ENCODE measurements around the gene CCP110. TPM values are rescaled to one million over a fixed set of nuclear protein-coding genes. Genes with fewer than 3 reads are reported as not detected.

Gene CCP110
- total and polyA plus RNA-seq, 2 experiments from 2014 or later = 10.7 to 20.9 TPM

- H3K4me1 ChIP-seq (ENCODE audit: insufficient read depth) = no peaks in the 10 kb centered on the region
- no peak for TF ChIP-seq NANOG (IDR thresholded peaks at IDR 0.05; ENCODE audit: borderline replicate concordance)
- TF ChIP-seq REST (IDR thresholded peaks at IDR 0.05; ENCODE audit: unreplicated experiment) = no peak
- no peak for TF ChIP-seq STAT1 (IDR thresholded peaks at IDR 0.05; ENCODE audit: unreplicated experiment)
- no peak overlapping the region for H2AFZ ChIP-seq
- H3K9me3 Mint-ChIP-seq = no peaks in the 10 kb centered on the region
- no peak overlapping the region for H3K27ac Mint-ChIP-seq
- no peak overlapping the region for H3K4me3 ChIP-seq
- no peak overlapping the region for H3K4me3 Mint-ChIP-seq
- no peak overlapping the region for H3K27ac ChIP-seq (ENCODE audit: low read depth)
- H3K27me3 ChIP-seq (ENCODE audit: insufficient read depth) = no peaks in the 10 kb centered on the region
- H4K20me1 ChIP-seq (replicated peaks; ENCODE audit: insufficient read depth) = 0 out of 2 replicates have a peak, but pooled peaks cover 2% of the 10 kb centered on the region
- H3K9me2 ChIP-seq (ENCODE audit: insufficient read depth) = no peaks in the 10 kb centered on the region
- H3K4me1 Mint-ChIP-seq = peaks cover 2% of the 10 kb centered on the region; the same call in 1 of the 3 replicates
- H3K27me3 Mint-ChIP-seq (ENCODE audit: insufficient read depth, low read depth, poor library complexity) = peaks cover 2% of the 10 kb centered on the region
- H3K4me2 ChIP-seq = no peak overlapping the region
- H3K36me3 ChIP-seq (ENCODE audit: insufficient read depth) = peaks cover 5% of the 10 kb centered on the region; the same call in 1 of the 2 replicates
- DNase-seq (ENCODE audit: low spot score) (no peak), ATAC-seq (no peak)
- H3K36me3 Mint-ChIP-seq (ENCODE audit: low read depth) = peaks cover 31% of the 10 kb centered on the region
- H3F3A ChIP-seq (replicated peaks; ENCODE audit: low read depth) = no peaks in the 10 kb centered on the region
- H3K79me2 ChIP-seq (replicated peaks; ENCODE audit: insufficient read depth) = no peaks in the 10 kb centered on the region; the same call in 1 of the 2 replicates
These were observed 65.4 kb downstream of the CCP110 start for GRCh38 chr16:19589106-19589505.

- ATAC-seq = no peak
These were observed 66.1 kb downstream of the CCP110 start for GRCh38 chr16:19589771-19590302.

More at GRCh38 chr16:19589771-19590302, 66.1 kb downstream of the CCP110 start:
- Histone ChIP-seq H2AFZ (no peak overlapping the region), H3K79me2 (replicated peaks; ENCODE audit: insufficient read depth) (no peaks in the 10 kb centered on the region; the same call in 1 of the 2 replicates), H3K27me3 (ENCODE audit: insufficient read depth) (no peaks in the 10 kb centered on the region), H3F3A (replicated peaks; ENCODE audit: low read depth) (no peaks in the 10 kb centered on the region), H3K9me2 (ENCODE audit: insufficient read depth) (no peaks in the 10 kb centered on the region), H3K27ac (ENCODE audit: low read depth) (no peak overlapping the region), H3K4me2 (no peak overlapping the region), H3K36me3 (ENCODE audit: insufficient read depth) (peaks cover 4% of the 10 kb centered on the region; the same call in 1 of the 2 replicates), H3K4me1 (ENCODE audit: insufficient read depth) (no peaks in the 10 kb centered on the region), H3K4me3 (no peak overlapping the region), H4K20me1 (replicated peaks; ENCODE audit: insufficient read depth) (0 out of 2 replicates have a peak, but pooled peaks cover 2% of the 10 kb centered on the region)
- Mint-ChIP-seq H3K27ac (no peak overlapping the region), H3K9me3 (no peaks in the 10 kb centered on the region), H3K4me1 (peaks cover 6% of the 10 kb centered on the region), H3K27me3 (ENCODE audit: insufficient read depth, low read depth, poor library complexity) (peaks cover 6% of the 10 kb centered on the region), H3K36me3 (ENCODE audit: low read depth) (peaks cover 33% of the 10 kb centered on the region), H3K4me3 (no peak overlapping the region)
- no peak for TF ChIP-seq EZH2phosphoT487 (IDR thresholded peaks at IDR 0.05; ENCODE audit: unreplicated experiment)
- TF ChIP-seq ZNF114 (CRISPR knock-in tag; IDR thresholded peaks at IDR 0.05) = no peak
- no peak for TF ChIP-seq POLR2AphosphoS5 (IDR thresholded peaks at IDR 0.05; ENCODE audit: low read depth)
- no peak for TF ChIP-seq CREB1 (CRISPR knock-in tag; IDR thresholded peaks at IDR 0.05; ENCODE audit: low read depth)
- no peak for TF ChIP-seq ZNF331 (CRISPR knock-in tag; IDR thresholded peaks at IDR 0.05; ENCODE audit: low read depth)
- TF ChIP-seq EZH2 (IDR thresholded peaks at IDR 0.05; ENCODE audit: low read depth, unreplicated experiment) = no peak
- no peak for TF ChIP-seq CTCF (conservative IDR thresholded peaks at IDR 0.05; ENCODE audit: low read depth in 2 of 2)
- TF ChIP-seq NANOG (IDR thresholded peaks at IDR 0.05; ENCODE audit: borderline replicate concordance) = no peak
- TF ChIP-seq STAT1 (IDR thresholded peaks at IDR 0.05; ENCODE audit: unreplicated experiment) = no peak
- no peak for TF ChIP-seq REST (IDR thresholded peaks at IDR 0.05; ENCODE audit: unreplicated experiment)
- no peak for DNase-seq (ENCODE audit: low spot score)

Measured in GM23338 (cell line).